ENCODE results near the gene GPC5. TPM values are rescaled to one million over a fixed set of nuclear protein-coding genes. Genes with fewer than 3 reads are reported as not detected.

Gene GPC5
- total RNA-seq, 1 donor = not detected

DNA sequence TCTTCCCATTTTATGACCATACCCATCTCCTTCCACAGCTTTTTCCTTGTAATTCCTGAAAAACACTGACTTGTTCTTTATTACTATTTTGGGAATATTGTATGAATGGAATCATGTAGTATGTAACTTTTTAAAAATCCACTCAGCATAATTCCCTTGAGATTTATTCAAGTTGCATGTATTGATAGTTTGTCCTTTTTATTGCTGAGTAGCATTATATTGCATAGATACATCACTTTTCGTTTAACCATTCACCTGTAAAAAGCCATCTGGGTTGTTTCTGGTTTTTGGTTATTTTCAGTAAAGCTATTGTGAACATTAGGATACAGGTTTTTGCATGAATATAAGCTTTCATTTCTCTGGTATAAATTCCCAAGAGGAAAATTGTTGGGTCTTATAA lies 115.4 kb downstream of the GPC5 start:
- TF ChIP-seq, protein P1, sequence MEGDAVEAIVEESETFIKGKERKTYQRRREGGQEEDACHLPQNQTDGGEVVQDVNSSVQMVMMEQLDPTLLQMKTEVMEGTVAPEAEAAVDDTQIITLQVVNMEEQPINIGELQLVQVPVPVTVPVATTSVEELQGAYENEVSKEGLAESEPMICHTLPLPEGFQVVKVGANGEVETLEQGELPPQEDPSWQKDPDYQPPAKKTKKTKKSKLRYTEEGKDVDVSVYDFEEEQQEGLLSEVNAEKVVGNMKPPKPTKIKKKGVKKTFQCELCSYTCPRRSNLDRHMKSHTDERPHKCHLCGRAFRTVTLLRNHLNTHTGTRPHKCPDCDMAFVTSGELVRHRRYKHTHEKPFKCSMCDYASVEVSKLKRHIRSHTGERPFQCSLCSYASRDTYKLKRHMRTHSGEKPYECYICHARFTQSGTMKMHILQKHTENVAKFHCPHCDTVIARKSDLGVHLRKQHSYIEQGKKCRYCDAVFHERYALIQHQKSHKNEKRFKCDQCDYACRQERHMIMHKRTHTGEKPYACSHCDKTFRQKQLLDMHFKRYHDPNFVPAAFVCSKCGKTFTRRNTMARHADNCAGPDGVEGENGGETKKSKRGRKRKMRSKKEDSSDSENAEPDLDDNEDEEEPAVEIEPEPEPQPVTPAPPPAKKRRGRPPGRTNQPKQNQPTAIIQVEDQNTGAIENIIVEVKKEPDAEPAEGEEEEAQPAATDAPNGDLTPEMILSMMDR (IDR thresholded peaks at IDR 0.05; ENCODE audit: insufficient read depth, low read depth, low read length) = no peak
- DNase-seq (ENCODE audit: low read depth) = no peak
- no peak overlapping the region for H3K4me3 ChIP-seq (ENCODE audit: low read depth, low read length)

DNA sequence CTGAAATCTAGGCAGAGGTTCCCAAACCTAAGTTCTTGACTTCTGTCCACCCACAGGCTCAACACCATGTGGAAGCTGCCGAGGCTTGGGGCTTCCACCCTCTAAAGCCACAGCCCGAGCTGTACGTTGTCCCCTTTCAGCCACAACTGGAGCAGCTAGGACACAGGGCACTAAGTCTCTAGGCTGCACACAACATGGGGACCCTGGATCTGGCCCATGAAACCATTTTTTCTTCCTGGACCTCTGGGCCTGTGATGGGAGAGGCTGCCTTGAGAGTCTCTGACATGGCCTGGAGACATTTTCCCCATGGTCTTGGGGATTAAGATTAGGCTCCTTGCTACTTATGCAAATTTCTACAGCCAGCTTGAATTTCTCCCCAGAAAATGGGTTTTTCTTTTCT lies 118.4 kb downstream of the GPC5 start:
- TF ChIP-seq, protein P1 (IDR thresholded peaks at IDR 0.05; ENCODE audit: insufficient read depth, low read depth, low read length) = no peak
- H3K4me3 ChIP-seq (ENCODE audit: low read depth, low read length) = no peak overlapping the region
- no peak for DNase-seq (ENCODE audit: low read depth)

DNA sequence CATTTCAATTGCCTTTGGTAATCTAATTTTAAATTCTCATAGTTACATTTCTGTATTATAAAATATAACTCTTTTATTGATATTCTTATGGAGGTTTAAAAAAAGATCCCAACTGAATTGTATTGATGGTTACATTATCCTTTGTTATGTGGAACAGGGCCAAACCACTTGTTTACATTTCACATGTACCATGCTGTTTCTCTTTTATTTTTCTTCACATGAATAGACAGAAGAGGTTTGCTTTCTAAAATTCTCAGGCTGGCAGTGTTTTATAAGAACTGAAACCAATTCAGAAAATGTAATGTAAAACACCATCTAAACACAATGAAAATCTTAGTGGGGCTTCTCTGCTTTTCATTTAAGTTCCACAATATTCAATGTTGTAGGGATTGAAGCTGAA lies 122.5 kb downstream of the GPC5 start:
- DNase-seq (ENCODE audit: low read depth) = no peak
- no peak overlapping the region for H3K4me3 ChIP-seq (ENCODE audit: low read depth, low read length)
- TF ChIP-seq, protein P1 (IDR thresholded peaks at IDR 0.05; ENCODE audit: insufficient read depth, low read depth, low read length) = no peak

DNA sequence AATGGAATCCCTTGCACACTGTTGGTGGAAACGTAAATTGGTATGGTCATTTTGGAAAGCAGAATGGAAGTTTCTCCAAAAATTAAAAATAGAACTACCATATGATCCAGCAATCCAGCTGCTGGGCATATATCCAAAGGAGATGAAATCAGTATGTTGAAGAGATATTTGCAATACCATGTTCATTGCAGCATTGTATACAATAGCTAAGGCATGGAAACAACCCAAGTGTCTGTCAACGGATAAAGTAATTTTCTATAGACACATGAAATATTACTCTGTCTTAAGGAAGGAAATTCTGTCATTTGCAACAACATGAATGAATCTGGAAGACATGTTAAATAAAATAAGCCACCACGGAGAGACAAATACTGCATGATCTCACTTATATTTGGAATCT lies 124.7 kb downstream of the GPC5 start:
- TF ChIP-seq, protein P1 (IDR thresholded peaks at IDR 0.05; ENCODE audit: insufficient read depth, low read depth, low read length) = no peak
- no peak for DNase-seq (ENCODE audit: low read depth)

DNA sequence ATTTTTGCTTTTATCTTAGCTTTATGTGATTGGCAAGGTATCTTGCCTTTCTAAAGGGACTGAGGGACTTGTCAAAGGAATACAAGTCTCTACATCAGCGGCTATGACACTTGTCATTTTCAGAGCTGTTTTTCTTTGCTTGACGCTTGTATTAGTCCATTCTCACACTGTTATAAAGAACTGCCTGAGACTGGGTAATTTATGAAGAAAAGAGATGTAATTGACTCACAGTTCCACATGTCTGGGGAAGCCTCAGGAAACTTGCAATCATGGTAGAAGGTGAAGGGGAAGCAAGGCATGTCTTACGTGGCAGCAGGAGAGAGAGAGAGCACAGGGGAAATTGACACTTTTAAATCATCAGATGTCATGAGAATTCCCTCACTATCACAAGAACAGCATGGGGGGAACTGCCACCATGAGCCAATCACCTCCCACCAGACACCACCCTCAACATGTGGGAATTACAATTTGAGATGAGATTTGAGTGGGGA lies 128.2 kb downstream of the GPC5 start:
- no peak overlapping the region for H3K4me3 ChIP-seq (ENCODE audit: low read depth, low read length)
- TF ChIP-seq, protein P1 (IDR thresholded peaks at IDR 0.05; ENCODE audit: insufficient read depth, low read depth, low read length) = no peak

More for the DNA sequence above, 124.7 kb downstream of the GPC5 start:
- H3K4me3 ChIP-seq (ENCODE audit: low read depth, low read length) = no peak overlapping the region

DNA sequence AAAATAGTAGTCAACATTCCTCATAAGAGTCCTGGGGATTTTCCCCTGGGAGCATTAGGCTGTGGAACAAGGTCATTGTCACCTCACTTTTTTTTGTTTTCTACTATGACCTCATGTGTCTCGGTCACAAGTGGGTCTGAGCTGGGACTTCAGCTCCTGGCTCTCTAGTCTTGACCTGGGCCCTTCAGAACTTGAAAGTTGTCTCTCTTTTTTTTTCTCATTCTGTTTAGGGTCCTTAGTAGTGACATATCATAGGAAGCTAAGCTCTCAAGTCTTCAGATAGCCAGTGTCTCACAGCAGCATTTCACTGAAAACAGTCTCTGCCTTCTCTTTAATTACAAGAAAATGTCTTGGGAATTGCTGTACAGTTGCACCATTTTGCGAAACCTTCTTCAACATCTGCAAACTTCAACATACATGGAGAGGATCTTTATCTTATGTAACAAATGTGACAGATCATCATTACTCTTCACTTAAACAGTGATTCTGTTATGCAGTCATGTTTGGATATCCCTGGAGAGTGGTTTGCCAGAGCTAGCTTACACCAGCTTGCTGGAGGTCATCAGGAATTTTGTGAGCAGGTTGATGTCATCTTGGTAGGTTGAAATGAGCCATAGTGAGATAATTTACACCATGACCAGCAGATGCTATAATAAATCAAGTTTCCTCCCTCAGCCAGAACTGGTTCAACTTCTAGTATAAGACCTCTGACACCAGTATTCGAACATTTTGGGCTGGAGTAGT lies 131.5 kb downstream of the GPC5 start:
- DNase-seq (ENCODE audit: low read depth) = no peak
- TF ChIP-seq, protein P1 (IDR thresholded peaks at IDR 0.05; ENCODE audit: insufficient read depth, low read depth, low read length) = no peak
- no peak overlapping the region for H3K4me3 ChIP-seq (ENCODE audit: low read depth, low read length)

More for the DNA sequence above, 128.2 kb downstream of the GPC5 start:
- no peak for DNase-seq (ENCODE audit: low read depth)
